Skeletal muscle satellite cell (primary cell): ENCODE measurements around the gene PIEZO2.

Experiments used
- H3K27me3 ChIP-seq: 2 replicates; pipeline ENCODE4 v1.7.0; 2013; ENCODE audit warnings: low read length; ENCODE audit not compliant: control insufficient read depth, insufficient read depth
- H3K36me3 ChIP-seq: 2 replicates; pipeline ENCODE4 v1.7.0; 2013; ENCODE audit warnings: mild to moderate bottlenecking, control low read depth, low read length; ENCODE audit not compliant: insufficient read depth
- H3K4me1 ChIP-seq: 2 replicates; pipeline ENCODE4 v1.7.0; 2013; ENCODE audit warnings: low read length; ENCODE audit not compliant: control insufficient read depth, insufficient read depth
- H3K4me2 ChIP-seq: 2 replicates; pipeline ENCODE4 v1.7.0; 2013; ENCODE audit warnings: mild to moderate bottlenecking, low read length
- H3K4me3 ChIP-seq: 2 replicates; pipeline ENCODE4 v1.7.0; 2013; ENCODE audit warnings: low read length
- H3K9ac ChIP-seq: 2 replicates; pipeline ENCODE4 v1.7.0; 2013; ENCODE audit warnings: mild to moderate bottlenecking, low read depth, low read length, moderate library complexity
- H3K9me3 ChIP-seq: replicated peaks from 2 replicates; pipeline ENCODE4 v1.7.0; 2013; ENCODE audit warnings: mild to moderate bottlenecking, control low read depth, low read length

PIEZO2 gene

GRCh38 chr18:11037533-11038240 lies 111.7 kb downstream of the PIEZO2 start:
- H3K4me1 ChIP-seq = peaks cover 11% of the 10 kb centered on the region
- H3K4me2 ChIP-seq = no peak overlapping the region
- peaks cover 3% of the 10 kb centered on the region for H3K27me3 ChIP-seq
- H3K4me3 ChIP-seq = no peak overlapping the region
- no peaks in the 10 kb centered on the region for H3K9me3 ChIP-seq
- H3K36me3 ChIP-seq = no peaks in the 10 kb centered on the region
- H3K9ac ChIP-seq = no peak overlapping the region

GRCh38 chr18:11035814-11036495 lies 113.4 kb downstream of the PIEZO2 start:
- Histone ChIP-seq H3K27me3 (peaks cover 3% of the 10 kb centered on the region), H3K4me2 (no peak overlapping the region), H3K4me3 (no peak overlapping the region), H3K9ac (no peak overlapping the region), H3K4me1 (peaks cover under 1% of the 10 kb centered on the region), H3K36me3 (no peaks in the 10 kb centered on the region), H3K9me3 (no peaks in the 10 kb centered on the region)

DNA sequence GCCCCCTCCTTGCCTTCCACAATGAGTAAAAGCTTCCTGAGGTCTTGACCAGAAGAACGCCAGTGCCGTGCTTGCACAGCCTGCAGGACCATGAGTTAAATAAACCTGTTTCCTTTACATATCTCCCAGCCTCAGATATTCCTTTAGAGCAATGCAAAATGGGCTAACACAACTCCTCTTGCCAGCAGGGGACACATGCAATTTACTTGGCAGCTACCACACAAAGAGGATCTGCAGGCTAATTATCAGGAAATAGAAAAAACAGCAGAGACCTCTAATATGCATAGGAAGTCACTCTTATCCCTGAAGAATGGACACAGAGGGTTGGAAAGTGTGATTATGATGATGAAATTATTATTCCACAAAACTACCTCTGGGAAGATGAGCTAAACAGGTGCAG lies 114.0 kb downstream of the PIEZO2 start:
- H3K9ac ChIP-seq = no peak overlapping the region
- no peak overlapping the region for H3K4me2 ChIP-seq
- no peaks in the 10 kb centered on the region for H3K4me1 ChIP-seq
- no peaks in the 10 kb centered on the region for H3K9me3 ChIP-seq
- peaks cover 3% of the 10 kb centered on the region for H3K27me3 ChIP-seq
- H3K4me3 ChIP-seq = no peak overlapping the region
- H3K36me3 ChIP-seq = no peaks in the 10 kb centered on the region

- H3K4me3 ChIP-seq = no peak overlapping the region
- H3K27me3 ChIP-seq = peaks cover 3% of the 10 kb centered on the region
- H3K9ac ChIP-seq = no peak overlapping the region
- peak overlapping the region; percentile 31 for H3K4me2 ChIP-seq
- no peaks in the 10 kb centered on the region for H3K9me3 ChIP-seq
- H3K4me1 ChIP-seq = no peaks in the 10 kb centered on the region
- no peaks in the 10 kb centered on the region for H3K36me3 ChIP-seq
These were observed 114.5 kb downstream of the PIEZO2 start for GRCh38 chr18:11034884-11035283.

DNA sequence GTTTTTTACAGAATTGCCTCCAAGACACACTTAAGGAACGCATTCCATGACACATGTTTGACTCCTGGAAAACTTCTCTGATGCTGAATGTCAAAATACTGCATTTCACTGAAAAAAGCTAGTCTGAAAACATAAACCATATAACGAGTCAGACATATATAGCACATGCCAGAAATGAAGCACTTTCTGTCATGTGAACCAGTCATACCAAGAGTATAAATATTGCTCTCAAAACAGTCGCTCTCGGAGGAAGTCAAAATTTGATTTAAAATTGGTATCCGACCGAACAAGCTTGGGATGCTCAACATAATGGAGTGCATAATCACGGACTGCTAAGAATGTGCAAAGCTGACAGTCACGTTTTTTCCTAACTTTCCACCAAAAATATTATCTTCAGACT lies 115.9 kb downstream of the PIEZO2 start:
- Histone ChIP-seq H3K4me2 (no peak overlapping the region), H3K36me3 (no peaks in the 10 kb centered on the region), H3K9ac (no peak overlapping the region), H3K27me3 (no peaks in the 10 kb centered on the region), H3K9me3 (no peaks in the 10 kb centered on the region), H3K4me3 (no peak overlapping the region), H3K4me1 (no peaks in the 10 kb centered on the region)

GRCh38 chr18:11031966-11032365 lies 117.4 kb downstream of the PIEZO2 start:
- Histone ChIP-seq H3K4me2 (no peak overlapping the region), H3K27me3 (no peaks in the 10 kb centered on the region), H3K36me3 (no peaks in the 10 kb centered on the region), H3K9me3 (no peaks in the 10 kb centered on the region), H3K4me3 (no peak overlapping the region), H3K9ac (no peak overlapping the region), H3K4me1 (no peaks in the 10 kb centered on the region)

GRCh38 chr18:11029021-11029420 lies 120.3 kb downstream of the PIEZO2 start:
- Histone ChIP-seq H3K4me3 (no peak overlapping the region), H3K9me3 (no peaks in the 10 kb centered on the region), H3K36me3 (no peaks in the 10 kb centered on the region), H3K27me3 (no peaks in the 10 kb centered on the region), H3K4me2 (no peak overlapping the region), H3K4me1 (no peaks in the 10 kb centered on the region), H3K9ac (no peak overlapping the region)

- Histone ChIP-seq H3K36me3 (no peaks in the 10 kb centered on the region), H3K9ac (no peak overlapping the region), H3K4me1 (no peaks in the 10 kb centered on the region), H3K9me3 (no peaks in the 10 kb centered on the region), H3K4me2 (no peak overlapping the region), H3K4me3 (no peak overlapping the region), H3K27me3 (no peaks in the 10 kb centered on the region)
These were observed 121.5 kb downstream of the PIEZO2 start for GRCh38 chr18:11027862-11028261.

DNA sequence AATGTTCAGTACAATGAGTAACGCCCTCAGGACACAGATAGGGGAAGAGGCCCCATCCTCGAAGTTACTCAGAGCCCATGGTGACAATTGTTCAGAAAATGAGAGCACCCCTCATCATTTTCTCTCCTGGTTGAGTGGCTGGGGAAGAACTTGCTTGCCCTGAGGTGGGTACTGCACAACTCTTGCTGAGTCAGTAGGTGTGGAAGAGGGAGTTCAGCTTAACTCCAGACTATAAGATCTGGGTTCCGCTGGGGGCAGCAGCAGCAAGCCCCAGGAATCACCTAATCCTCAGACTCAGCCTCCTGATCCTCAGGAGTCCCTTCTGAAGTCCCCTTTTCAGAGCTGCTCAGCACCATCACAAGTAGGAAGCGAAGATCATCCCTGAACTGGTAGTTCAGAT lies 123.7 kb downstream of the PIEZO2 start:
- H3K4me3 ChIP-seq = no peak overlapping the region
- no peaks in the 10 kb centered on the region for H3K36me3 ChIP-seq
- no peak overlapping the region for H3K4me2 ChIP-seq
- H3K9me3 ChIP-seq = no peaks in the 10 kb centered on the region
- no peaks in the 10 kb centered on the region for H3K27me3 ChIP-seq
- H3K4me1 ChIP-seq = no peaks in the 10 kb centered on the region
- no peak overlapping the region for H3K9ac ChIP-seq

GRCh38 chr18:11024928-11025669 lies 124.3 kb downstream of the PIEZO2 start:
- H3K4me3 ChIP-seq = no peak overlapping the region
- H3K36me3 ChIP-seq = no peaks in the 10 kb centered on the region
- no peaks in the 10 kb centered on the region for H3K4me1 ChIP-seq
- no peak overlapping the region for H3K4me2 ChIP-seq
- no peak overlapping the region for H3K9ac ChIP-seq
- H3K27me3 ChIP-seq = no peaks in the 10 kb centered on the region
- no peaks in the 10 kb centered on the region for H3K9me3 ChIP-seq

DNA sequence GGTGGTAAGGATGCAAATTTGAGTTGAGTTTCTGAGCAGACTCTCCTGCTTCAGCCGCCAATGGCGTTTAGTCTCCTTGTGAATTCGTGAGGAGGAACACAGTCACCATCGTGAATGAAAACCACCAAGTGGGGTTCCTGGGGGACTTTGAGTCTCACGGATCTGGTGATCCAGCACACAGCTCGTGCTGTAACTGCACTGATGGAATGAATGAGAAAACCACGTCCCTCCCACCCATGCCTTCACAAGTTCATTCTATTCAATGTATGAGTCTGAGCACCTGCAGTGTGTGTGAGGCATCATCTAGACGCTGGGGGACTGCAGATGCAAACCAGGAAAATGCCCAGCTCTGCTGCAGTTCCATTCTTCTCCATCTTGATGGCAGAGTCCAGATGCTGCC lies 127.9 kb downstream of the PIEZO2 start:
- Histone ChIP-seq H3K4me2 (no peak overlapping the region), H3K36me3 (no peaks in the 10 kb centered on the region), H3K4me3 (no peak overlapping the region), H3K4me1 (no peaks in the 10 kb centered on the region), H3K9me3 (no peaks in the 10 kb centered on the region), H3K9ac (no peak overlapping the region), H3K27me3 (no peaks in the 10 kb centered on the region)
